MM.1S (cell line): ENCODE results near the gene STK32A.

Experiments
- DNase-seq: peaks from one replicate; pipeline ENCODE4 v3.0.0-alpha.2; 2015
- H2AFZ ChIP-seq: fragments of 300-600 bp; sonication (generic); 2 replicates; pipeline ENCODE4 v1.6.0; 2016; ENCODE audit warnings: antibody characterized with exemption, low read length
- H3F3A ChIP-seq: fragments of 300-600 bp; sonication (generic); 2 replicates; pipeline ENCODE4 v1.6.1; 2016; ENCODE audit warnings: mild to moderate bottlenecking, antibody characterized with exemption, low read length, moderate library complexity, mixed read lengths; ENCODE audit not compliant: insufficient read depth
- H3K27ac ChIP-seq: fragments of 300-600 bp; sonication (generic); 2 replicates; pipeline ENCODE4 v1.5.1; 2016; ENCODE audit warnings: mild to moderate bottlenecking, low read length
- H3K27me3 ChIP-seq: fragments of 300-600 bp; sonication (generic); replicated peaks from 2 replicates; pipeline ENCODE4 v1.6.0; 2016; ENCODE audit warnings: low read length; ENCODE audit not compliant: insufficient read depth
- H3K36me3 ChIP-seq: fragments of 300-600 bp; sonication (generic); replicated peaks from 2 replicates; pipeline ENCODE4 v1.6.1; 2016; ENCODE audit warnings: mild to moderate bottlenecking, low read length, mixed read lengths; ENCODE audit not compliant: insufficient read depth
- H3K4me1 ChIP-seq: fragments of 300-600 bp; sonication (generic); 2 replicates; pipeline ENCODE4 v1.6.1; 2016; ENCODE audit warnings: low read length, mixed read lengths
- H3K4me2 ChIP-seq: fragments of 300-600 bp; sonication (generic); 2 replicates; pipeline ENCODE4 v1.6.0; 2016; ENCODE audit warnings: low read depth, low read length
- H3K4me3 ChIP-seq: fragments of 300-600 bp; sonication (generic); 2 replicates; pipeline ENCODE4 v1.5.1; 2016; ENCODE audit warnings: low read length, mixed read lengths
- H3K79me2 ChIP-seq: fragments of 300-600 bp; sonication (generic); 2 replicates; pipeline ENCODE4 v1.6.1; 2016; ENCODE audit warnings: mixed run types, low read length, mixed read lengths
- H3K9ac ChIP-seq: fragments of 300-600 bp; sonication (generic); 2 replicates; pipeline ENCODE4 v1.6.1; 2016; ENCODE audit warnings: low read length, mixed read lengths
- H3K9me2 ChIP-seq: fragments of 300-600 bp; sonication (generic); replicated peaks from 2 replicates; pipeline ENCODE4 v1.6.1; 2016; ENCODE audit warnings: mild to moderate bottlenecking, low read length, mixed read lengths; ENCODE audit not compliant: insufficient read depth
- H3K9me3 ChIP-seq: fragments of 300-600 bp; sonication (generic); replicated peaks from 2 replicates; pipeline ENCODE4 v1.6.1; 2016; ENCODE audit warnings: mild to moderate bottlenecking, low read length, mixed read lengths; ENCODE audit not compliant: insufficient read depth
- H4K20me1 ChIP-seq: fragments of 300-600 bp; sonication (generic); 2 replicates; pipeline ENCODE4 v1.6.1; 2016; ENCODE audit warnings: mild to moderate bottlenecking, low read length, moderate library complexity, mixed read lengths; ENCODE audit not compliant: insufficient read depth
- CTCF ChIP-seq: fragments of 300-600 bp; sonication (generic); IDR thresholded peaks from 2 replicates; pipeline ENCODE4 v1.5.1; 2016; ENCODE audit warnings: antibody characterized with exemption, low read length, mixed read lengths
- EZH2 ChIP-seq: fragments of 300-600 bp; sonication (generic); optimal IDR thresholded peaks from 2 replicates; pipeline ENCODE3; 2017; ENCODE audit warnings: low read depth, mild to moderate bottlenecking, antibody characterized with exemption, low read length, mixed read lengths
- EZH2phosphoT487 ChIP-seq: fragments of 300-600 bp; sonication (generic); IDR thresholded peaks from 2 replicates; pipeline ENCODE4 v1.6.1; 2018; ENCODE audit warnings: antibody characterized with exemption, low read length

The STK32A gene

GRCh38 chr5:147437161-147437596, 202.4 kb downstream of the STK32A start:
- Histone ChIP-seq H4K20me1 (no peaks in the 10 kb centered on the region), H3K27ac (no peak overlapping the region), H3K4me2 (no peak overlapping the region), H3K79me2 (no peaks in the 10 kb centered on the region), H3K9me3 (no peaks in the 10 kb centered on the region), H3F3A (no peaks in the 10 kb centered on the region), H3K4me3 (no peak overlapping the region), H3K9me2 (no peaks in the 10 kb centered on the region), H3K9ac (no peak overlapping the region), H3K27me3 (no peaks in the 10 kb centered on the region), H2AFZ (no peak overlapping the region), H3K36me3 (no peaks in the 10 kb centered on the region), H3K4me1 (no peaks in the 10 kb centered on the region)
- no peak for DNase-seq
- TF ChIP-seq EZH2 (no peak), EZH2phosphoT487 (no peak), CTCF (no peak)
